ENCODE results near the gene IQSEC3. TPM values are rescaled to one million over a fixed set of nuclear protein-coding genes. Genes with fewer than 3 reads are reported as not detected.

IQSEC3 gene
- total RNA-seq, 1 experiment from 2014 or later = 0.55 TPM

- H2AK5ac ChIP-seq (ENCODE audit: insufficient read length, low read length) = no peak overlapping the region
- H3K14ac ChIP-seq (ENCODE audit: insufficient read depth, low read length) = peak overlapping the region; percentile 34; the same call in 1 of the 2 replicates
- no peaks in the 10 kb centered on the region for H3K79me1 ChIP-seq (ENCODE audit: insufficient read depth, low read depth, low read length, poor library complexity, severe bottlenecking)
- no peaks in the 10 kb centered on the region for H3K4me1 ChIP-seq (ENCODE audit: insufficient read depth, low read length)
- H3K4ac ChIP-seq (ENCODE audit: low read depth, low read length) = no peak overlapping the region
- H4K5ac ChIP-seq (ENCODE audit: insufficient read length, low read depth, low read length) = no peak overlapping the region
- H2BK120ac ChIP-seq (ENCODE audit: low read depth, low read length, poor library complexity, severe bottlenecking) = no peak overlapping the region
- H3K27me3 ChIP-seq (ENCODE audit: insufficient read depth, low read length) = peaks cover 4% of the 10 kb centered on the region; the same call in 1 of the 2 replicates
- Mint-ChIP-seq H3K9me3 (no peaks in the 10 kb centered on the region; a peak in 1 of 5 replicates), H3K27me3 (ENCODE audit: low read depth) (peaks cover 94% of the 10 kb centered on the region), H3K27ac (no peak overlapping the region), H3K4me1 (peaks cover 20 to 26% of the 10 kb centered on the region in 2 experiments), H3K36me3 (ENCODE audit: insufficient read depth in 1 of 3, low read depth in 3 of 3) (no peaks in the 10 kb centered on the region), H3K4me3 (peak overlapping the region; percentile 57 to 79)
- H3K79me2 ChIP-seq (ENCODE audit: insufficient read depth, low read length) = no peaks in the 10 kb centered on the region
- H3K23ac ChIP-seq (ENCODE audit: insufficient read length, low read depth, low read length) = no peak overlapping the region
- TF ChIP-seq CTCF (conservative IDR thresholded peaks at IDR 0.05) = peak; percentile 56
- no peak overlapping the region for H4K8ac ChIP-seq (replicated peaks; ENCODE audit: insufficient read length, low read depth, low read length)
- DNase-seq = peak; percentile 71
- H3T11ph ChIP-seq (ENCODE audit: low read length) = no peak overlapping the region
- H2BK12ac ChIP-seq (ENCODE audit: insufficient read length, low read depth, low read length) = no peak overlapping the region
- WGBS (ENCODE audit: extremely low coverage, insufficient read length, low lambda C conversion rate) = no CpG with 5 or more reads among the region's 84 CpGs
- no peak overlapping the region for H2BK15ac ChIP-seq (ENCODE audit: low read depth, low read length)
- no peaks in the 10 kb centered on the region for H4K20me1 ChIP-seq (ENCODE audit: control insufficient read depth, insufficient read depth, insufficient read length)
- no peak overlapping the region for H3K27ac ChIP-seq (ENCODE audit: insufficient read length, low read depth, low read length)
- H3K56ac ChIP-seq (ENCODE audit: insufficient read length, low read depth, low read length) = no peak overlapping the region
- peak overlapping the region; percentile 1 for H3K18ac ChIP-seq (ENCODE audit: insufficient read length, low read depth, low read length)
- H2AFZ ChIP-seq (ENCODE audit: low read length) = no peak overlapping the region
- H3K9me3 ChIP-seq (ENCODE audit: control insufficient read depth, low read depth, low read length) = no peaks in the 10 kb centered on the region
- H4K91ac ChIP-seq (ENCODE audit: insufficient read length, low read depth, low read length) = no peak overlapping the region
- H2BK20ac ChIP-seq (ENCODE audit: low read depth, low read length, poor library complexity, severe bottlenecking) = no peak overlapping the region
- peaks cover 6% of the 10 kb centered on the region for H3K23me2 ChIP-seq (ENCODE audit: insufficient read length, low read depth, low read length, poor library complexity, severe bottlenecking)
- no peak overlapping the region for H2BK5ac ChIP-seq (ENCODE audit: insufficient read length, low read length)
- H3K9ac ChIP-seq (ENCODE audit: extremely low read depth, insufficient read length, low read length) = no peak overlapping the region
- H3K4me2 ChIP-seq (ENCODE audit: insufficient read depth, insufficient read length, low read length) = peak overlapping the region; percentile 95
Measured at GRCh38 chr12:203462-204260, 137.1 kb downstream of the IQSEC3 start.

All from H9 (cell line).